GM18498 (cell line): ENCODE data around the gene SNRPN.
"Not testable (repeated sequence)": the region's sequence is repeated elsewhere in the genome, so short reads cannot be mapped to it uniquely, and the experiment has no call there.

Source experiments
- ATAC-seq: cut with Tn5 transposase; IDR thresholded peaks from one replicate; pipeline ENCODE4 v1.9.1; 2021; ENCODE audit warnings: mild to moderate bottlenecking, moderate library complexity; ENCODE audit not compliant: unreplicated experiment

SNRPN gene

DNA sequence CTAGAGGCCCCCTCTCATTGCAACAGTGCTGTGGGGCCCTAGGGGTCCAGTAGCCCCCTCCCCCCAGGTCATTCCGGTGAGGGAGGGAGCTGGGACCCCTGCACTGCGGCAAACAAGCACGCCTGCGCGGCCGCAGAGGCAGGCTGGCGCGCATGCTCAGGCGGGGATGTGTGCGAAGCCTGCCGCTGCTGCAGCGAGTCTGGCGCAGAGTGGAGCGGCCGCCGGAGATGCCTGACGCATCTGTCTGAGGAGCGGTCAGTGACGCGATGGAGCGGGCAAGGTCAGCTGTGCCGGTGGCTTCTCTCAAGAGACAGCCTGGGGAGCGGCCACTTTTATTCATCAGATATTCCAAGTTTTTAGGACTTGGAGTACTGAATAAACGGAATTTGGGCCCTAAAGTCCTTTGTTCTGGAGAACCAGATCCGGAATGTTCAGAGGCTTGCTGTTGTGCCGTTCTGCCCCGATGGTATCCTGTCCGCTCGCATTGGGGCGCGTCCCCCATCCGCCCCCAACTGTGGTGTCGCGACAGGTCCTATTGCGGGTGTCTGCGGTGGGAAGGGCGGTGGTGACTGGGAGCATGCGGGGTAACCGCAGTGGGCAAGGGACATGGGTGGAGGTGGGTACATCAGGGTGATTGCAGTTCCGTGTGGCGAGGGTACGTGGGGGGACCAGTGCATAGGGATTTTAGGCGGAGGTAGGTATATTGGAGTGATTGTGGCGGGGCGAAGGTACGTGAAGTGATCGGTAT lies at the start of gene SNRPN, which contains the start of gene SNURF:
Gene SNRPN, plus strand, starts transcription at position 205 of the 748 bp plus-strand sequence. CDS start 19,467 bp downstream, outside the sequence.
Gene SNURF, plus strand, starts transcription at position 205 of the 748 bp plus-strand sequence. Its CDS starts 62 bp downstream, at position 267.
- ATAC-seq: peak; percentile 67

DNA sequence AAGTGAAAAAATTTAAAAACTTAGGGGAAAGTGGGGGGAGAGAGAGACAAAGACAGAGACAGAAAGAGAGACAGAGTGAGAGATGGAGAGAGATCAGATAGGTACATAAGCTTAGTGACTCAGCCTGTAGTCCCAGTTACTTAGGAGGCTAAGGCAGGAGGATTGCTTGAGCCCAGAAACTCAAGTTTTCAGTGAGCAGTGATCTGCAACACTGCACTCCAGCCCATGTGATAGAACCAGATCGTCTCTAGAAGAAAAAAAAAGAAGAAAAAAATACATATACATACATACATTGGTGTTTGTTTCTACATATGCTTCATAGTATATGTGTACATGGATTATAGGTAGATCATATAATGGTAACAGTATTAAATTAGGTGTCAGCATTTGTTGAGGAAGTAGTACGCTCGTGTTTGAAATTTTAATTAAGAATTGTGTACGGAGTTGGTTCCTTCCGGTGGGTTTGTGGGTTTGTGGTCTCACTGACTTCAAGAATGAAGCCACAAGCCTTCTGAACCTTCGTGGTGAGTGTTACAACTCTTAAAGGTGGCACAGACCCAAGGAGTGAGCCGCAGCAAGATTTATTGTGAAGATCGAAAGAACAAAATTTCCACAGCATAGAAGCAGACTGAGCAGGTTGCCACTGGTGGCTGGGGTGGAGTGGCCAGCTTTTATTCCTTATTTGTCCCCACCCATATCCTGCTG lies 38.3 kb upstream of the SNRPN start:
- no peak for ATAC-seq

DNA sequence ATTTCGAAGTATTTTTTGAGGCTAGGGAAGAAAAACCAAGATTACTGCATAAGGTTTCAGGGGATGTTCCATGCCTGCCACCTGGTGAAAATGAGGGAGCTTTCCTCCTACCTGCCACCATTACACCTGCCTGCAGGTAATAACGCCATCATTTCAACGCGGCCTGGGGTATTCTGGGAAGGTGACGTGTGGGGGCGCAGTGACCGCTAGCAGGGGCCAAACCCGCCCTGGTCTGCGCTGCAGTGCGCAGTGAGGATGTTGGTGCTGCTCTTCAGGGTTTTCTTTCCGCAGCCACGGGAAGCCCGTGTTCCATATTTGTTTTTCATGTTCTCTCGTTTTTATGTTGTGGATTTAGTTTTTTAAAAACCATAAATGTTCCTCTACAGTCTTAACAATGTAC lies 37.4 kb upstream of the SNRPN start:
- ATAC-seq: no peak

DNA sequence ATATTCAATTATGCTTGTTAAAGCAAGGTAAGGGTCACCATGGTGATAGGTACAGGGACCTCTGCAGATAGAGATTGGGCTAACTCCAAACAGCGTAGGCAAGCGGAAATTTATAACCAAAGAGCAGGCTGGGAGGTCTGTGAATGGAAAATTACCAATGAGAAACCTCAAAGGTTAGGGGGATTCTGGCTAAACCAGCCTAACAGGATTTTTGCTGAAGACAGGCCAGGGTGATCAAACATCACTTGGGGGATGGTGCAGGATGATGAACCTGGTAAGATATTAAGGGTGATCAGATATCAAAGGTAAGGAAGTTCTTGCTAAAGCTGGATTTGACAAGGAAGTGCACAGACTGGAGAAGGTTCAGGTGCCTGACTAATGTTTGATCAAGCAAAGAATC lies 35.3 kb upstream of the SNRPN start:
- ATAC-seq: no peak

DNA sequence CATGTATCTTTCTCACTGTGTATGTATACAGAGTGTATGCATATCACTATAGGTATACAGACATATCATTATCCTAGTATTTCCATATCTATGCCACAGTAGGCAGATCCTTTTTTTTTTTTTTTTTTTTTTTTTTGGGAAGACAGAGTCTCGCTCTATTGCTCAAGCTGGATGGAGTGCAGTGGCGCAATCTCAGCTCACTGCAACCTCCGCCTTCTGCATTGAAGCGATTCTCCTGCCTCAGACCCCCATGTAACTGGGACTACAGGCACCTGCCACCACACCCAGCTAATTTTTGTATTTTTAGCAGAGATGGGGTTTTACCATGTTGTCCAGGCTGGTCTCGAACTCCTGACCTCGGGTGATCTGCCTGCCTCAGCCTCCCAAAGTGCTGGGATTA lies 32.0 kb upstream of the SNRPN start:
- not testable (repeated sequence) for ATAC-seq

DNA sequence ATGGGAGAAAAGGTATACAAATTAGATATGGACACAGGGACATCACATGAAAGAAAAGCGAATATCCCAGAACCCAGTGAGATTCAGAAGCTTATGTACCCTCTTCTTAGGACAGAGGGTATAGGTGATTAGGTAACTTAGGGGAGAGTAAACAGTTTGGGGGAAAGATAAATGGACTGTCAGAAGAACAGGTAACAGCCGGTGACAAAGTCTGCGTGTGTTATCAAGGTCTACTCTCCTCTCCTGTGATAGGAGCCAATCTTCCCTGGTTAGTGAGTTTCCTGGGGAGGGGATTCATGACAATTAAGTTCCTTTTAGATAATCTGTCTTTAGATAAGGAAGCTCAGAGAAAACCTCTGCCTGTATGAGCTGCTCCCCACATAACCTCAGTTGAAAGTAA lies 30.6 kb upstream of the SNRPN start:
- ATAC-seq: no peak

DNA sequence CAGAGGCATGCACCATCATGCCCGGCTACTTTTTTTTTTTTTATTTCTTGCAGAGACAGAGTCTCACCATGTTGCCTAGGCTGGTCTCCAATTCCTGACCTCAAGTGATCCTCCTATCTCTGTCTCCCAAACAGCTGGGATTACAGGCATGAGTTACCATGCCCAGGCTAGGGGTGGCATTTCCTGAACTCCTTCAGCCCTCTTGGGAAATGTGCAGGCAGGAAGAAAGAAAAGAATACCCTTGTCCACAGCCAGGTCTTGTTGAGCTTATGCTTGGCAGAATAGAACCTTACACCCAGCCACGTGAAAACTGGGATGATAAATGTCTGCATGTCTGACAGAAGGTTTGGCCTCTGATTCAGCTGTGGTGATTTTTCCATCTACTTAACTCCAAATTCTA lies 30.2 kb upstream of the SNRPN start:
- ATAC-seq: no peak

DNA sequence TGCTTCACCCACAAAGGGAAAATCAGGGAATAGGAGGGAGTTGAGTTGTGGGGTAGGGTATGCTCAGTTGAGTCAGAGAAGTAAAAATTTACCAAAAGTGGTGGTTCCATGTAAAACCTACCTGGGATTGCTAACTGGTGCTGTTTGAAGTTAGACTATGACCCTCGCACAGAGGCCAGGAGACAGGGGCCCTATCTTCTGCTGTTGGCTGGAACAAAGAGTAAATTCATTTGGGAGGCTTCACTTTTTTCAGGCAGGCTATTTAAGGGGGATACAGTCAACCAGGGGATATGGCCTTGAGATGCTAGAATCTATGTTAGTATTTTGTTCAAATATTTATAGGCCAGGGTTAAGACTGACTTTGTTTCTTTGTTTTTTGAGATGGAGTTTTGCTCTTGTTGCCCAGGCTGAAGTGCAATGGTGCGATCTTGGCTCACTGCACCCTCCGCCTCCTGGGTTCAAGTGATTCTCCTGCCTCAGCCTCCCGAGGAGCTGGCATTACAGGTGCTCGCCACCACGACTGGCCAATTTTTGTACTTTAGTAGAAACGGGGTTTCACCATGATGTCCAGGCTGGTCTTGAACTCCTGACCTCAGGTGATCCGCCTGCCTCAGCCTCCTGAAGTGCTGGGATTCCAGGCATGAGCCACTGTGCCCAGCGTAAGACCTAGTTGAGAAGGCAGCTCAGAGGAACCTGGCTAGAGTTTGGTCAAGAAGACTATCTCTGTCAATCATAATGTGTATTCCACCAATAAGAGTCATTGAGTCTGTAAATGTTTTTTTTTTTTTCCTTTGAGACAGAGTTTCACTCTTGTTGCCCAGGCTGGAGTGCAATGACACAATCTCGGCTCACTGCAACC lies 22.7 kb upstream of the SNRPN start:
- ATAC-seq: not testable (repeated sequence)

DNA sequence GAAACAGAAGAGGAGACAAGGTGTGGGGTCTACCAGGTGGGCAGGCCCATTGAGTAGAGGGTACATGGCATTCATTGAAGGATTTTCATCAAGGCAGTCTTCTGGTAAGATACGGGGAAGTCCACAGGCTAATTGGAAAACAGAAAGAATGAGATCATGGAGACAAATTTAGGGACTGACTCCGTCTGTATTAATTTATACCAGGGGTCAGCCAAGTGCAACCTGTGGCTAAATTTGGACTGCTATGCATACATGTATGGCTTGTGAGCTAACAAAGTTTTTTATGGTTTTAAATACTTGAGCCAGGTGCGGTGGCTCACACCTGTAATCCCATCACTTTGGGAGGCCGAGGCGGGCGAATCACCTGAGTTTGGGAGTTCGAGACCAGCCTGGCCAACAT lies 21.1 kb upstream of the SNRPN start:
- no peak for ATAC-seq

DNA sequence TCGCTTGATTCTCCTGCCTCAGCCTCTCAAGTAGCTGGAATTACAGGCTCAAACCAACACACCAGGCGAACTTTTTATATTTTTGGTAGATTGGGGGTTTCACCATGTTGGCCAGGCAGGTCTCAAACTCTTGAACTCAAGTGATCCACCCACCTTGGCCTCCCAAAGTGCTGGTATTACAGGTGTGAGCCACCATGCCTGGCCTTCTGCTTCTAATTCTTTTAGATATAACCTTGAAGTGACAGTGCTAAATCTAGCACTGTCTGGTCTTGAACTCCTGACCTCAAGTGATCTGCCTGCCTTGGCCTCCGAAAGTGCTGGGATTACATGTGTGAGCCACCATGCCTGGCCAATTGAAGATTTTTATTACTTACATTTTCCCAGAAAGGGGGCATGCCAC lies 16.6 kb upstream of the SNRPN start:
- ATAC-seq: not testable (repeated sequence)

DNA sequence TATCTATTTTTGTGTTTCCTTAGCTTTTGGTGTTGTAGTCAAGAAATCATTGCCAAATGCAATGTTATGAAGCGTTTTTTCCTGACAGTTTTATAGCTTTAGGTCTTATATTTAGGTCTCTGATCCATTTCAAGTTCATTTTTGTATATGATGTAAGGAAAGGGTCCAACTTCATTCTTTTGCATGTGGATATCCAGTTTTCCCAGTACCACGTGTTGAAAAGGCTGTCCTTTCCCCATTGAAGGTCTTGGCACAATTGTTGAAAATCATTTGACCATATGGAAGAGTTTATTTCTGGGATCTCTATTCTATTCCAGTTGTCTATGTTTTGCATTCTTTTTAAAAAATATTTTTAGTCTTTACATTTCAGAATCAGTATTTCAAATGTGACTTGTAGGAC lies 14.6 kb upstream of the SNRPN start:
- no peak for ATAC-seq

DNA sequence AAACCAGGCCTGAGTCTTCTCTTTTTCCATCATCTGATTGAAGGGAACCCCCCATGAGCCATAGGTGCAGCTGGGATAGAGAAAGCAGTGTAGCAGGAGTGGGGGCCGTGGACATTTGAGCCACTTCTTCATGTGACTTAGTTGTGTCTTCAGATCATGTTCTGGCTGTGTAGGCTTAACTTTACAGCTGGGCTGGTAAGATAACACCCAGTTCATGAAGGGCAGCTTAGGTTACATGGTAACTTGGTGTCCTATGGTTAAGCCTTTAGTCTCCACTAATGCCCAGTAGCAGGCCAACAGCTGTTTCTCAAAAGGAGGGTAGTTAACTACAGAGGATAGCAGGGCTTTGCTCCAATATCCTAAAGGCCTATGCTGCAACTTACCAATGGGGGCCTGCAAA lies 11.4 kb upstream of the SNRPN start:
- ATAC-seq: no peak

DNA sequence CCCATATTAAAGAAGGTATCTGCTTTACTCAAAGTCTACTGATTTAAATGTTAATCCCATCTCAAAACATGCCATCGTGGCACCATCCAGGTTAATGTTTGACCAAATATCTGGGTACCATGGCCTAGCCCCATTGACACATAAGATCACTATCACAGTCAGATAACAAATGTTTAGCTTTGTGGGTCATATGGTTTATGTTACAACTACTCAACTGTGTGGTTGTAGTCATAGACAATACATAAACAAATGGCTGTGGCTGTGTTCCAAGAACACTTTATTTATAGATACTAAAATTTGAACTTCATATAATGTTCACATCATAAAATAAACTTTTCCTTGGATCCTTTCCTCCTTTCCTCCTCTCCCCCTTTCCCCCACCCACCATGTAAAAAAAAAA lies 9.8 kb upstream of the SNRPN start:
- ATAC-seq: no peak

DNA sequence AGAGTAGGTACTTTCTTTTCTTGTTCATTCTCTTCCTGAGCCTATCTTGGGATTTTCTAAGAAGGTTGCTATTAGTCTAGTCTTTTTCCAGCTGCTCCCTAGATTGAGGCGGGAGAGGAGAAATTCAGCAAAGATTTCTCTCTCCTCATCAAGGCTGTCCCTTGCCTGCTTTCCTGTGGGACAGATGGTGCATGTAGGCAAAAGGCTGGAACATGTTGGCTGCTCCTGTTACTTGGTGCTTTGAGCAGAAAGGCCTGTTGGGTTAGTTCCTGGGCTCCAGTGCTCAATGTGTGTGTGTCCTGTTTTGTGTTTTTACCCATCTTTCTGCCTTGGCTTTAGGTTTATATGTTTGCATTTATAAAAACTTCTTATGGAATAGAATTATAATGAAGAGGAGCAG lies 9.1 kb upstream of the SNRPN start:
- no peak for ATAC-seq

DNA sequence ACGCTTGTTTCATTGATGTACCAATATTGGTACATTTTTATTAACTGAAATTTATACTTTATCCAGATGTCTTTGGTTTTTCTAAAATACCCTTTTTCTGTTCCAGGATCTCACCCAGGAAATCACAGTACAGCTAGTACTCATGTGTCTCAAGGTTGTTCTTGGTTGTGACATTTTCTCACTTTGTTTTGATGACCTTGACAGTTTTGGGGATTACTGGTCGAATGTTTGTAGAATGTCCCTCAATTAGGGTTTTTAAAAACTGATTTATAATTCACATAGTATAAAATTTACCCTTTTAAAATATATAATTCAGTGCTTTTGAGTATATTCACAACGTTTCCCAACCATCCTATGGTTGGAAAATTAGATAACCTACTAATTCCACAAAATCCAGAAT lies 6.3 kb upstream of the SNRPN start:
- ATAC-seq: no peak

DNA sequence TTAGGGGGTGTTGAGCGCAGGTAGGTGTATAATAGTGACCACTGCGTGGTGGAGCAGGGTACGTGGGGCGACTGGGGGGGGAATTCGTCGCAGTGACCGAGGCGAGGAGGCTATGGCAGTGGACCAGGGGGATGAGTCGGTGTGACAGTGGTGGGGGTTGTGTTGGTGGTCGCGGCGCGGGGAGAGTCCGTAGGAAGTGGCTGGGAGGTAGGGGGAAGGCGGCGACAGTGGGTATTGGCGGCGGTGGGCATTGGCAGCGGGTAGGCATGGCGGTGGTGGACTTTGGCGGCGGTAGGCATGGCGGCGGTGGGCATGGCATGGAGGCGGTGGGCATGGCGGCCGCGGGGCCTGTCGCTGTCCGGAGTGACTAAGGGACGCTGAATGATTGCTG lies 739 bp downstream of the SNRPN start:
- ATAC-seq: no peak

DNA sequence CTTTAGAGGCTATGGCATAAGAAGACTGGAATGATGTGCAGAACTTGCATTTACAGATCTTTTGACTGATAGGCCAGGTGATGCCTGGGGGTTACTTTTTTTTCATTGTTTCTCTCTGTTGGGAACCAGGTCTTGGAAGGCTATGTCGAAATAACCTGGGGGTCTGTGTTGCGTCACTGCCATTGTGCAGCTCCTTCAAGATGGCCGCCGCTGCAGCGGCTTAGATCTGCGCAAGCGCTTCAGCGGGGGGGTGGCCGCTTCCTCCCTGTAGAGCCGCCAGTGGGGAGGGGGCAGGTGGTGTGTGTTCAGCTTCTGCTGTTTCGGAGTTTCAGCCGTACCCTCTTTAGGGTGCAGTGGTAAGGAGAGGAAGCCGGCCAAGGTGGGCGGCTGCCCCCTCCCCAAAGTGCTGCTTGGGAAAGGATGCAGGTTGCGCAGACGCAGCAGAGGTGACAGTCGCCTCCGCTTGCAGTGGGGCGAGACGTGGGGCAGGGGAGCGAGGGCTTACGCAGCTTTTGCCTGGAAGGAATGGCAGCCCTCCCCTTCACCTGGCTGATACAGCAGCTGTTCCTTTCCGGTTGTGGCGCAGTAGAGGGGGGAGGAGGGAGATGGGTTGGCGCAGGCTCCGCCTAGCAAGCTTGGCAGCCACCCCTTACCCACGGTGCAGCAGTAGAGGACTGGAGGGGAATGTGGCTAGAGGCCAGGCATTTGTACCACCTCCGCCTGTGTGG lies 1.5 kb downstream of the SNRPN start:
- peak; percentile 84 for ATAC-seq

DNA sequence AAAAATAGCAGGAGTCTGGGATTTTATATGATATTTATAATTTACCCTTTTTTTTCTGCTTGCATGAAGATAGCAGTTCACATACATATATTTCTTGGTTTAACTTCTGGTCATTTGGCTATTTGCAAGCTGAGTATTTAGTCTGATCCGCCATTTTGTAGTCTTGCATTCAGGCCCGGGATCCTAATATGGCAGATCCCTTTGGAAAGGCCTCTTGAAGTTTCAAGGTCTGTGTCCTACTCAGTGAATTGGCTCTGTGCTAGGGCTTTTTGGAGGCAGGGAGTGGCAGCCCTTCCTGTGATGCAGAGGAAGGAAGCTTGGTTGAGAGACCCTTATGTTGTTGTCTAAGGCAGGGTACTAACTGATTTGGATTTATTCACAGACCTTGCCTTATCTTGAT lies 2.9 kb downstream of the SNRPN start:
- no peak for ATAC-seq

DNA sequence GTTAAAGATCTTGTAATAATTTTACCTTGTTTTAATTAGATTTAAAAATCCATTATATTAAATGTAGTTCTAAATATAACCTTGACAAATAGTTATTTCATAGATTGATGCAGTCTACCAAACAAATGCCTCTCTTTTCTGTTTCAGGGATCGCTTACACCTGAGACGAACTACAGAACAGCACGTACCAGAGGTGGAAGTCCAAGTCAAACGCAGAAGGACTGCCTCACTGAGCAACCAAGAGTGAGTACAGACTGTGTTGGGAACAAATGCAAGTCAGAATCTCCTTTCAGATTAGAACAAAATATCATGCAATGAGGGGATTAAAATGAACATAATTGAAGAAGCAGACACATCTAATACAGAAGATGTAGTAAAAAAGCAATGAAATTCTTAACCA lies 7.2 kb downstream of the SNRPN start:
- ATAC-seq: no peak

DNA sequence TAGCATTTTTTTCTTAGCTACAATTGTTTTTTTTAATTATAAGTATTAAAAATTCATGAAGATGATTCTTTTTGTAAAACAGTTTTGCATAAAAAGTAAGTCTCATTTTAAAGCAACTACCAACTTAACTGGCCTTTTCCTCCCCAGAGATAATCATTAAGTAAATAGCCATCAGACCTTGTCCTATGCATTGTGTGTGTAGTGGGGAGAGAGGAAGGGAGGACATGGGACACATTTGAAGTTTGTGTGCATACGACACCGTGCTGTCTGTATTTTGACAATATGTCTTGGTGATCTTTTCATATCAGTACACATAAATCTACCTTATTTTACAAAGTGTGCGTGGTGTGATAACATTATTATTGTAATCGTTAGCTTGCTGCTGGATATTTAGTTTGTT lies 8.1 kb downstream of the SNRPN start:
- ATAC-seq: no peak
